Stimulated activated naive CD4-positive, alpha-beta T cell treated with Interleukin-2 at 50 U/mL for 16 hours (primary cell): ENCODE data around the gene PHF13.
A peak's percentile ranks its signal among the peaks of the same experiment; 100 is the strongest.
"Not testable (repeated sequence)": the region's sequence is repeated elsewhere in the genome, so short reads cannot be mapped to it uniquely, and the experiment has no call there.

Experiments used
- DNase-seq: peaks from one replicate; lab custom pipeline; 2025; lab: John Stamatoyannopoulos, UW

PHF13 gene

GRCh38 chr1:6631058-6631457 is 17.5 kb downstream of the PHF13 start:
- DNase-seq = no peak

- no peak for DNase-seq
These were observed 19.3 kb downstream of the PHF13 start for GRCh38 chr1:6632588-6633514.

GRCh38 chr1:6634371-6635052 is 21.0 kb downstream of the PHF13 start:
- DNase-seq = peak; percentile 28

GRCh38 chr1:6635161-6635909 is 21.8 kb downstream of the PHF13 start:
- DNase-seq = no peak

GRCh38 chr1:6635910-6636760 is 22.6 kb downstream of the PHF13 start:
- DNase-seq = no peak

GRCh38 chr1:6636778-6637177 is 23.2 kb downstream of the PHF13 start:
- not testable (repeated sequence) for DNase-seq

- no peak for DNase-seq
These were observed 24.2 kb downstream of the PHF13 start for GRCh38 chr1:6637770-6638169.

- DNase-seq = no peak
These were observed 24.7 kb downstream of the PHF13 start for GRCh38 chr1:6638226-6638625.

- not testable (repeated sequence) for DNase-seq
These were observed 27.3 kb downstream of the PHF13 start for GRCh38 chr1:6640867-6641266.

GRCh38 chr1:6645018-6645417 is 31.5 kb downstream of the PHF13 start:
- DNase-seq = no peak

GRCh38 chr1:6646499-6647148 is 33.1 kb downstream of the PHF13 start:
- DNase-seq = no peak

- no peak for DNase-seq
These were observed 35.0 kb downstream of the PHF13 start for GRCh38 chr1:6648556-6648955.

GRCh38 chr1:6651909-6652308 is 38.4 kb downstream of the PHF13 start:
- no peak for DNase-seq

GRCh38 chr1:6652986-6653385 is 39.5 kb downstream of the PHF13 start:
- no peak for DNase-seq

- no peak for DNase-seq
These were observed 40.1 kb downstream of the PHF13 start for GRCh38 chr1:6653436-6654290.

- DNase-seq = no peak
These were observed 43.6 kb downstream of the PHF13 start for GRCh38 chr1:6657138-6657537.

GRCh38 chr1:6658359-6659060 is 45.0 kb downstream of the PHF13 start:
- DNase-seq = no peak

- no peak for DNase-seq
These were observed 47.0 kb downstream of the PHF13 start for GRCh38 chr1:6660415-6661049.

GRCh38 chr1:6662468-6662867 is 48.9 kb downstream of the PHF13 start:
- not testable (repeated sequence) for DNase-seq
